ENCODE measurements around the gene USP49. TPM values are rescaled to one million over a fixed set of nuclear protein-coding genes. Genes with fewer than 3 reads are reported as not detected.

USP49 gene
- total and polyA plus RNA-seq, 2 donors (not counting 1 experiment from before 2014, with no cell fraction given) = 1.5 to 2.3 TPM

- H4K20me1 ChIP-seq (ENCODE audit: control insufficient read depth, extremely low read depth, insufficient read depth, low read length) = no peaks in the 10 kb centered on the region
- no peak overlapping the region for H3K9ac ChIP-seq (ENCODE audit: insufficient read depth, low read length)
- H3K4me2 ChIP-seq (ENCODE audit: extremely low read depth, insufficient read depth, low read length) = no peak overlapping the region
- H3K79me2 ChIP-seq (ENCODE audit: control insufficient read depth, insufficient read depth, low read length) = no peaks in the 10 kb centered on the region
- no peaks in the 10 kb centered on the region for H3K4me1 ChIP-seq (ENCODE audit: control insufficient read depth, extremely low read depth, insufficient read depth, low read length)
- no peak overlapping the region for H3K27ac ChIP-seq (ENCODE audit: insufficient read depth, low read length)
- H3K36me3 ChIP-seq (ENCODE audit: control insufficient read depth, insufficient read depth, low read length) = no peaks in the 10 kb centered on the region
- no peak for DNase-seq (ENCODE audit: low read depth in 2 of 2)
- H3K4me3 ChIP-seq (replicated peaks in 1 of 4; ENCODE audit: control extremely low read depth in 1 of 4, insufficient read depth in 1 of 4, low read depth in 3 of 4, low read length in 4 of 4) = no peak overlapping the region
- H3K27me3 ChIP-seq (ENCODE audit: control insufficient read depth, insufficient read depth, low read length) = no peaks in the 10 kb centered on the region
- no peak overlapping the region for H2AFZ ChIP-seq (ENCODE audit: low read length)
- no peak for TF ChIP-seq EZH2 (IDR thresholded peaks at IDR 0.05; ENCODE audit: low read length, missing control alignments)
- no peak for TF ChIP-seq CTCF (conservative IDR thresholded peaks at IDR 0.05 in 1 of 2, IDR thresholded peaks at IDR 0.05 in 1 of 2; ENCODE audit: low read depth in 1 of 2, low read length in 2 of 2)
- H3K9me3 ChIP-seq (ENCODE audit: control insufficient read depth, insufficient read depth, low read depth, low read length) = no peaks in the 10 kb centered on the region
Measured at GRCh38 chr6:41798901-41799558, 96.1 kb downstream of the USP49 start.

GRCh38 chr6:41796474-41796873, 98.7 kb downstream of the USP49 start:
- H3K36me3 ChIP-seq (ENCODE audit: control insufficient read depth, insufficient read depth, low read length) = no peaks in the 10 kb centered on the region
- H3K27ac ChIP-seq (ENCODE audit: insufficient read depth, low read length) = no peak overlapping the region
- no peaks in the 10 kb centered on the region for H4K20me1 ChIP-seq (ENCODE audit: control insufficient read depth, extremely low read depth, insufficient read depth, low read length)
- H2AFZ ChIP-seq (ENCODE audit: low read length) = no peak overlapping the region
- no peaks in the 10 kb centered on the region for H3K9me3 ChIP-seq (ENCODE audit: control insufficient read depth, insufficient read depth, low read depth, low read length)
- no peak overlapping the region for H3K9ac ChIP-seq (ENCODE audit: insufficient read depth, low read length)
- no peak overlapping the region for H3K4me2 ChIP-seq (ENCODE audit: extremely low read depth, insufficient read depth, low read length)
- H3K4me1 ChIP-seq (ENCODE audit: control insufficient read depth, extremely low read depth, insufficient read depth, low read length) = no peaks in the 10 kb centered on the region
- no peak overlapping the region for H3K4me3 ChIP-seq (replicated peaks in 1 of 4; ENCODE audit: control extremely low read depth in 1 of 4, insufficient read depth in 1 of 4, low read depth in 3 of 4, low read length in 4 of 4)
- DNase-seq (ENCODE audit: low read depth in 2 of 2) = no peak
- no peaks in the 10 kb centered on the region for H3K27me3 ChIP-seq (ENCODE audit: control insufficient read depth, insufficient read depth, low read length)
- no peak for TF ChIP-seq EZH2 (IDR thresholded peaks at IDR 0.05; ENCODE audit: low read length, missing control alignments)
- no peak for TF ChIP-seq CTCF (conservative IDR thresholded peaks at IDR 0.05 in 1 of 2, IDR thresholded peaks at IDR 0.05 in 1 of 2; ENCODE audit: low read depth in 1 of 2, low read length in 2 of 2)
- no peaks in the 10 kb centered on the region for H3K79me2 ChIP-seq (ENCODE audit: control insufficient read depth, insufficient read depth, low read length)

- no peak for TF ChIP-seq CTCF (conservative IDR thresholded peaks at IDR 0.05 in 1 of 2, IDR thresholded peaks at IDR 0.05 in 1 of 2; ENCODE audit: low read depth in 1 of 2, low read length in 2 of 2)
- no peak for TF ChIP-seq EZH2 (IDR thresholded peaks at IDR 0.05; ENCODE audit: low read length, missing control alignments)
- no peaks in the 10 kb centered on the region for H3K4me1 ChIP-seq (ENCODE audit: control insufficient read depth, extremely low read depth, insufficient read depth, low read length)
- H3K36me3 ChIP-seq (ENCODE audit: control insufficient read depth, insufficient read depth, low read length) = peaks cover 3% of the 10 kb centered on the region
Measured at GRCh38 chr6:41791984-41792383, 103.2 kb downstream of the USP49 start.

More at GRCh38 chr6:41791984-41792383, 103.2 kb downstream of the USP49 start:
- Histone ChIP-seq H3K9ac (ENCODE audit: insufficient read depth, low read length) (no peak overlapping the region), H2AFZ (ENCODE audit: low read length) (no peak overlapping the region), H3K4me2 (ENCODE audit: extremely low read depth, insufficient read depth, low read length) (no peak overlapping the region), H3K27ac (ENCODE audit: insufficient read depth, low read length) (no peak overlapping the region), H3K9me3 (ENCODE audit: control insufficient read depth, insufficient read depth, low read depth, low read length) (no peaks in the 10 kb centered on the region), H3K27me3 (ENCODE audit: control insufficient read depth, insufficient read depth, low read length) (no peaks in the 10 kb centered on the region), H3K79me2 (ENCODE audit: control insufficient read depth, insufficient read depth, low read length) (peaks cover 13% of the 10 kb centered on the region), H3K4me3 (replicated peaks in 1 of 4; ENCODE audit: control extremely low read depth in 1 of 4, insufficient read depth in 1 of 4, low read depth in 3 of 4, low read length in 4 of 4) (no peak overlapping the region), H4K20me1 (ENCODE audit: control insufficient read depth, extremely low read depth, insufficient read depth, low read length) (no peaks in the 10 kb centered on the region)
- DNase-seq (ENCODE audit: low read depth in 2 of 2) = no peak

Data from fibroblast of lung (primary cell).